ENCODE results near the gene TMED6.

DNA sequence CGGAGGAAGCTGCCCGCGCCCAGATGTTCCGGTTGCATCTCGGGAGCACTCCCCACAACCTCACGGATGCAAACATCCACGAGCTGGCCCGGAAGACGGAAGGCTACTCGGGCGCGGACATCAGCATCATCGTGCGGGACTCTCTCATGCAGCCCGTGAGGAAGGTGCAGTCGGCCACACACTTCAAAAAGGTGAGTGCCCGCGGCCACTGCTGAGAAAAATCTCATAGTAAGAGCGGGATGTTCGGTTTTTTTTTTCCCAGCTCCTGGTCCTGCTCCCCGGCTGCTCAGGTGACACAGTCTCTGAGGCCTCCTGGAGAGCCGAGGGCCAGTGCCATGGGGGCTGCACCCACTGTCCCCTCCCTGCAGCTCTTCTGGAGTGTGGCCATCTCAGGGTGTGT lies 30.5 kb downstream of the TMED6 start:
- TF ChIP-seq YY1 (IDR thresholded peaks at IDR 0.05; ENCODE audit: insufficient read depth, insufficient read length) (no peak), ZNF274 (IDR thresholded peaks at IDR 0.05; ENCODE audit: low read depth, low read length) (no peak)
